DMS114 treated with DMSO at 0.1 percent for 48 hours (cell line): ENCODE results near the gene PDZK1IP1.
"Not testable (repeated sequence)": the region's sequence is repeated elsewhere in the genome, so short reads cannot be mapped to it uniquely, and the experiment has no call there.

Experiments used
- DNase-seq: peaks from one replicate; lab custom pipeline; 2025; ENCODE audit not compliant: unreplicated experiment; lab: John Stamatoyannopoulos, UW

PDZK1IP1 gene

DNA sequence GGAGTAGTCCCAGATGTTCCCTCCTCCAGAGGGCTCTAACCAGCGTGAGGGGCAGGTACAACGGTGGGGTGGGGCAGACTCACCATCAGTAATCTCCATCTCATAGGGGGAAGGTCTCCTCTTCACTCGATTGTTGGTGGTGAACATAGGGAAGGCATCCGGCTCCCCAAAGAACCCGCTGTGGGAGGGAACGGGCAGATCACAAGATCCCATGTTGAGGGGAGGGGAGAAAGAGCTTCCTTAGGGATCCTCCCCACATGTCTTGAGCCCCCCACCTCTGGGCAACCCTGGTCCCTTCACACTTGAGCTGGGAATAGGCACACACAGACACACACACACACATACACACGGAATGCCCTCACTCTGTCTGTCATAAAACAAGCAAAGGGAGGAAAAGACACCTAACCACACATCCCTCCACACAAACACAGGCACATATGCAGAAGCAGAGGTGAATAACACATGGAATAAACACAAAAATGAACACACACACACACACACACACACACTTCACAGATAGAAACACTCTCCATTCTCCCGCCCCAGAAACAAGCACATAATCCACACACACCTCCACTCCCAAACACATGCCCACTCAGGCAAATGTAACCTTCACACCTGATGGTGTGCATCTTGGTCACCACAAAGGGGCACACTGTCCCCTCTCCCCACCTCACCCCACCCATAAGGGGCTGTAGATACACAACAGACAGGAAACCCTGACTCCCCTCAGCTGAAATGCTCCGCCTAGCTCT, 34.3 kb upstream of the PDZK1IP1 start:
- no peak for DNase-seq

DNA sequence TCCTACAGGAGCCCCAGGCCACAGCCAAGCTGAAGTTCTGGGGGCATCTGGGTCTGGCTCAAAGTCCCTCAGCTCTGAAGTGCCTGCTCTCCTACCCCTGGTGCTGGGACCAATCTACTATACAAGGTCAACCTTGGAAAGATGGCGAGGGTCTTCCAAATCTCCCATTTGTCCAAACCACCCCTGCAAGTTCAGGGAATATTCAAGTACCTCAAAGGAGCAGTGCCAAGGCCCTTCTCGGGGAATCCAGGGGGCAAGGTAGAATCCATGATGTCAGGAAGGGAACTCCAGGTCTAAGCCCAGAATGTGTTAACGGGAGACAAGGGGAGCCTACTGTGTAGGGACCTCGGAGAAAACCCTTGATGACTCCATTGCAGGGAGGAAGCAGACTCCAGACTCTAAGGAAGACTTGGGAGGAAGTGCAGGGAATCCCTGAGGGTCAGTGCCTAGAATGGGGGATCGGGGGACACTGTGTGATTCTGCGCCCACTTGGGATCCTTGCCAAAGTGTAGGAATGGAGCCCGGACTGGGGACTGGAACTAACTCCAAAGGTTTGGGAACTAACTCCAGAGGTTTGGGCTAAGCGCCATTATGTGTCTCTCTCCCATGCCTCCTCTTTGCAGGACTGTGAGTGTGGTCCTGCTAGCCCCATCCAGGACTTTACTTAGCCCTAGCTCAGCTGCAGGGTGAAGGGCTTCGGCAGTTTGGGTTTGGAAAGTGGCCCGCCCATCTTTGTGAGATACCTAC, 33.5 kb upstream of the PDZK1IP1 start:
- DNase-seq = no peak

- no peak for DNase-seq
These were observed 32.6 kb upstream of the PDZK1IP1 start for GRCh38 chr1:47222476-47222875.

- no peak for DNase-seq
These were observed 29.9 kb upstream of the PDZK1IP1 start for GRCh38 chr1:47219590-47220220.

DNA sequence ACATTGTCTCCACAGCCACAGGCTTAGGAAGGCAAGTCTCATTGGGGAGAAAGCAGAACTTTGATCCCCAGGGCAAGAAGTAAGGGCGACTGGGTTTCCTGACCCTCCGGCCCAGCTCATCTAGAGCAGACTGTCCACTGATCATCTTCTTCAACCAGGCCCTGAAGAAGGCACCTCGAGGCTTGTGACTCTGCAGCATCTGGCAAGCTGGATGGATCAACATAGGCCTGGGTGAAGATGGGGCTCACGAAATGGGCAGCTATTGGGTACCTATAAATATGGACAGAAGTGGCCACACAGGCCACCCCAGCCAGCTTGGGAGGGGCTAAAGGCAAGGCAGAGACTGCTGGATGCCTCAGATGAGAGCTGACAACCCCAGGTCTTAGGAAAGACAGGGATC, 29.2 kb upstream of the PDZK1IP1 start:
- DNase-seq = no peak

GRCh38 chr1:47216278-47217059, 26.6 kb upstream of the PDZK1IP1 start:
- no peak for DNase-seq

- no peak for DNase-seq
These were observed 25.9 kb upstream of the PDZK1IP1 start for GRCh38 chr1:47215713-47216112.

DNA sequence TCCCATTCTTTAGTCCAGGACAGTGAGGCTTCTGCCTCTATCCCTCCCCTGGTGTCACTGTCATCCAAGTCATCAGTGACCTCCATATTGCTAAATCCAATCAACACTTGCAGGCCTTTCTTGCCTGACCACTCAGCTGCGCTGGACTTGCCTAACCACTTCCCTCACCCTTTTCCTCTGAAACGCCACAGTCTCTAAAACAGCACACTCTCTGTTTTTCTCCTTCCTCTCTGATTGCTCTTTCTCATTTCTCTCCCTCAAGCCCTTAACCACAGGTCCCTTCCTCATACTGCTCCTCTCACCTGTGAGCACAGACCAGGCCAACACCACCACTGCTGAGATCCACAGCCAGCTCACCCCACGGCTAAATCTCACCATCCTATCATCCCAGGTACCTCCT, 24.7 kb upstream of the PDZK1IP1 start:
- DNase-seq = no peak

DNA sequence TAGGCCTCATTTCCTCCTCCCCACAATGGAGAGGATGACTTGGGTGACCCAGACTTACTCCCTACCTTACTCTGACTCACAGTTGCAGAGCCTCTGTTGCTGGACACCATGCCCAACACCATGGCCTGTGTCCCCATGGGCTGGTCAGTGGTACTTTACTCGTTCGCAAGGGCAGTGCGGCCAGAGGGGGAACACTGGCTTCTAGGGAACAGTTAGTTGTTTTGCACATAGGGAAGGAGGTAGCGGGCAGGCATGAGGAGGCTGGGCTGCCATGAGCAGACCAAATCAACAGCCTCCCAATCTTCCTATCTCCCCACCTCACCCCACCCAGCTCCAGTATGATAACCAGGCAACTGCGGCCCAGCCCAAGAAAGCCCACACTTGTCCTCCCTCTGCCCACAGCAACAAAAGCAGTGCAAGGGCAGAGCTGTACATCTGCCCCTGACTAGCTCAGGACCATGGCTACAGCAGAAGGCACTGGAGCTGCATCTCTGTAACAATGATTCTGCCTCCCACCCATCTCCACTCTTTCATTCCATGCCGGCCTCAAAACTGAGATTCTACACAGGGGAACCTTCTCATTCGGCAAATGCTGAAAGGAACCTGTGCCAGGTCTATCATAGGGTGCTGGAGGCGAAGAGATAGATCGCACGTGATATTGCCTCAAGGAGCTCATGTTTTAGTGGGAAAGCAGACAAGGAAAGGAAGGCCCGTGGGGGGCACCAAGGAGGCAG, 23.6 kb upstream of the PDZK1IP1 start:
- no peak for DNase-seq

DNA sequence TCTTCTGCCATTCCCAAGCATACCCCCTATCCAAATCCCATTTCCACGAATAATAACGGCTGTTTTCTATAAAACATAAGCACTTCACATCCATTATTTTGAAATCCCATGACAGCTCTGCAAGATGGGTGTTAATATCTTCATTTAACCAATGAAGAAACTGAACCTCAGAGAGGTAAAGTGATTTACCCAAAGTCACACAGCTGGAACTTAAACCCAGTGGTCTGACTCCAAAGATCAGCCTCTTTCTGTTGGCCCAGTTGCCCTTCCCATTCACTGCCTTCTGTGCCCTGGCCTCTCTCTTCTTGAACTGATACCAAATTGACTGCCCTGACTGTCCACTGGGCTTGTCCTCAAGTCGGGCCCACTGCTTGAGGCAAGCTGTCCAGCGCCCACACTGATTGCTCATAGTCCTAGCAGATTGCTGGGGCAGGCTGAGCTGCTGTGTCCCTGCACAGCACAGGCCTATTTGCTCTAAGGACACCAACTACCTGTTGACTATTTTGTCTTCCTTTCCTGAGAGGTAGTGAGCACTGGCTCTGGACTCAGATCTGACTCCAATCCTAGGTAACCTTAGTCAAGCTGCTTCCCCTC, 22.9 kb upstream of the PDZK1IP1 start:
- DNase-seq = no peak

DNA sequence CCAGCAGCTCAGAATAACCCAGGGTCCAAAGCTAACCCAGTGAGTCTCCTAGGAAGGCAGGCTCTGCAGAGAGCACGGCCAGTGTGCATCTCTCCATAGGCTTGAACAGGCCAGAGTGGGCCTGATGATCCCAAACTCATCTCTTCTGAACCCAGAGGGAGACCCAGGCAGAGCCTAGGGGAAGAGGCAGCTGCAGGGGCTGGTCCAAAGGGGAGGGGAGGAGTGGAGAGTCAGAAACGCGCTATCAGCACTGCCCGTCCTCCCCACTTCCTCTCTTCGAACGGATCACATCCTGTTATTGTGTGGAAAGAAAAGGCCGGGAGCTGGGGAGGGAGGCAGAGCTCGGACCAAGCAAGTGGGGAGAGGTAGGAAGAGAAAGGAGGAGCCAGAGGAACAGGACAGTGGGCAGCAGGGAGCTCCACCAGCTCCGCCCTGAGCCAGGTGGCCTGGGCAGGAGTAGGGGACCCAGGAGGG, 22.0 kb upstream of the PDZK1IP1 start:
- DNase-seq = no peak

DNA sequence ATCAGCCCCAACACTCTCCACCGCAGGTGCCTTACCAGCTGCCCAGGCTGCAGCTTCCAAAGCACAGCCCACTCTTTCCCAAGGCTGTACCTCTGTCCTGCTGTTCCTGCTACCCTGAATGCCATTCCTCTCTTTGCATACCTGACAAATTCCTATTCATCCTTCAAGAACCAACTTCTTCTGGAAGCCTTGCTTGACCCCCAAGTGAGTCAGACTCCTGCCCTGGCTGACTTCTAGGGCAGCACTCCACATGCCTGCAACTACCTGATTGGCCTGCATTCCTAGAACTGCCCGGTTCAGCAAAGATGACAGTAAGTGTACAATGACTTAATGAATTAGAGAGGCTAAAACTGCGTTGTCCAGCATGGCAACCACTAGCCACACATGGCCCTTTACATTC, 20.8 kb upstream of the PDZK1IP1 start:
- DNase-seq = no peak

GRCh38 chr1:47209725-47210325, 20.0 kb upstream of the PDZK1IP1 start:
- no peak for DNase-seq

GRCh38 chr1:47209091-47209490, 19.3 kb upstream of the PDZK1IP1 start:
- DNase-seq = no peak

GRCh38 chr1:47208374-47208850, 18.6 kb upstream of the PDZK1IP1 start:
- no peak for DNase-seq

DNA sequence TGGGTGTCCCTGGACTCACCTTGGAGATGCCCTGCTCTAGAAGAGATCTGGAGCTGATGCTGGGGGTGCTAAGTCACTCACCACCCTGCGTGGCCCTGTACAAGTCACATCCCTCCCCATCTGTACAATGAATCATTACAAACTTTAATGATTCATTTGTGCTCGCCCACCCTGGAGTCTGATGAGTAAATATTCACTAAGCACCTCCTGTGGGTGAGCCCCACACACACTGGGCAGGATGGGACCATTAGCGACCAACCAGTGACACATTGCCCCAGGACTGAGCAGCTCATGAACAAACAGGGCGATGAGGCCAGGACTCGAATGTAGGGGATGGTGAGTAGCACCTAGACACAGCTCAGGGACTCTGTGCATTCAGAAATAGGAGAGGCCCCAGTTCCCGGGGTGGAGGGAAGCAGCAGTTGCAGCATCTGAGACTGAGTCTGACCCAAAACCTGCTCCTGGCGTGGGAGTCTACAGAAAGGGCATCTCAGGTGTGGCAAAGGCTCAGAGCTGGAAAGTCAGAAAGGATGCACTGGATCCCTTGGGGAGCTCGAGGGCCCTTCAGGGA, 18.1 kb upstream of the PDZK1IP1 start:
- DNase-seq = no peak

DNA sequence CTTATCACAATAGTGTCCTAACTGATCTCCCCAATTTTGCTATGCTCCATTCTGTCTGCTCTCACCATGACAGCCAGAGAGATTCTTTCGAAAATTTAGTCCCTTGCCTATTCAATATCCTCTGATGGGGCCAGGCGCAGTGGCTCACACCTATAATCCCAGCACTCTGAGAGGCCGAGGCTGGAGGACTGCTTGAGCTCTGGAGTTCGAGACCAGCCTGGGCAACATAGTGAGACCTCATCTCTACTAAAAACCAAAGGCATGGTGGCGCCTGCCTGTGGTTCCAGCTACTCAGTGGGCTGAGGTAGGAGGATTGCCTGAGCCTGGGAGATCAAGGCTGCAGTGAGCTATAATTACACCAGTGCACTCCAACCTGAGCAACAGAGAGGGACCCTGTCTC, 16.1 kb upstream of the PDZK1IP1 start:
- no peak for DNase-seq

- not testable (repeated sequence) for DNase-seq
These were observed 13.7 kb upstream of the PDZK1IP1 start for GRCh38 chr1:47203504-47203903.

GRCh38 chr1:47201179-47201578, 11.3 kb upstream of the PDZK1IP1 start:
- DNase-seq = no peak
